Muscle of back (tissue), 13 donors: Measurements from ENCODE around the gene TMEM170A. TPM values are rescaled to one million over a fixed set of nuclear protein-coding genes. Genes with fewer than 3 reads are reported as not detected.

Experiments used
- DNase-seq, 3 donors: peaks; one replicate each; pipeline versions ENCODE4 v3.0.0 to v3.0.0-alpha.2; 2013
- long read RNA-seq, 9 donors: transcript quantifications; one replicate each; lab custom pipeline, GENCODE V29; 2026
- polyA plus RNA-seq, 10 donors: library from polyadenylated mRNA; unstranded; fragments of 120-200 nt; gene quantifications; one replicate each; pipeline ENCODE4 v1.2.1, GENCODE V29; 2013; ENCODE audit not compliant: insufficient read length in 10 of 10

Gene TMEM170A, protein sequence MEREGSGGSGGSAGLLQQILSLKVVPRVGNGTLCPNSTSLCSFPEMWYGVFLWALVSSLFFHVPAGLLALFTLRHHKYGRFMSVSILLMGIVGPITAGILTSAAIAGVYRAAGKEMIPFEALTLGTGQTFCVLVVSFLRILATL
- polyA plus RNA-seq = 10 to 100 TPM; 12.0 to 24.5 (median 19.6) TPM
- long read RNA-seq, donor 1, partial matches to known transcripts = 0 of 2 reads
- long read RNA-seq, donor 1, other reads (novel, unspliced or antisense) = 0 of 2 reads
- long read RNA-seq, donor 2, partial matches to known transcripts = 0 of 1 reads
- long read RNA-seq, donor 2, other reads (novel, unspliced or antisense) = 0 of 1 reads
- long read RNA-seq, donor 3 = 0 reads
- long read RNA-seq, donor 4, full-length matches to known transcripts = 4 of 4 reads
- long read RNA-seq, donor 4, partial matches to known transcripts = 0 of 4 reads
- long read RNA-seq, donor 4, other reads (novel, unspliced or antisense) = 0 of 4 reads
- long read RNA-seq, donor 5, full-length matches to known transcripts = 8 of 8 reads
- long read RNA-seq, donor 5, partial matches to known transcripts = 0 of 8 reads
- long read RNA-seq, donor 5, other reads (novel, unspliced or antisense) = 0 of 8 reads
- long read RNA-seq, donor 6, full-length matches to known transcripts = 2 of 2 reads
- long read RNA-seq, donor 6, partial matches to known transcripts = 0 of 2 reads
- long read RNA-seq, donor 6, other reads (novel, unspliced or antisense) = 0 of 2 reads
- long read RNA-seq, donor 7, full-length matches to known transcripts = 3 of 3 reads
- long read RNA-seq, donor 7, partial matches to known transcripts = 0 of 3 reads
- long read RNA-seq, donor 7, other reads (novel, unspliced or antisense) = 0 of 3 reads
- long read RNA-seq, donor 8, partial matches to known transcripts = 0 of 5 reads
- long read RNA-seq, donor 8, other reads (novel, unspliced or antisense) = 0 of 5 reads
- long read RNA-seq, donor 9, full-length matches to known transcripts = 1 of 1 reads
- long read RNA-seq, donor 9, partial matches to known transcripts = 0 of 1 reads
- long read RNA-seq, donor 9, other reads (novel, unspliced or antisense) = 0 of 1 reads

DNA sequence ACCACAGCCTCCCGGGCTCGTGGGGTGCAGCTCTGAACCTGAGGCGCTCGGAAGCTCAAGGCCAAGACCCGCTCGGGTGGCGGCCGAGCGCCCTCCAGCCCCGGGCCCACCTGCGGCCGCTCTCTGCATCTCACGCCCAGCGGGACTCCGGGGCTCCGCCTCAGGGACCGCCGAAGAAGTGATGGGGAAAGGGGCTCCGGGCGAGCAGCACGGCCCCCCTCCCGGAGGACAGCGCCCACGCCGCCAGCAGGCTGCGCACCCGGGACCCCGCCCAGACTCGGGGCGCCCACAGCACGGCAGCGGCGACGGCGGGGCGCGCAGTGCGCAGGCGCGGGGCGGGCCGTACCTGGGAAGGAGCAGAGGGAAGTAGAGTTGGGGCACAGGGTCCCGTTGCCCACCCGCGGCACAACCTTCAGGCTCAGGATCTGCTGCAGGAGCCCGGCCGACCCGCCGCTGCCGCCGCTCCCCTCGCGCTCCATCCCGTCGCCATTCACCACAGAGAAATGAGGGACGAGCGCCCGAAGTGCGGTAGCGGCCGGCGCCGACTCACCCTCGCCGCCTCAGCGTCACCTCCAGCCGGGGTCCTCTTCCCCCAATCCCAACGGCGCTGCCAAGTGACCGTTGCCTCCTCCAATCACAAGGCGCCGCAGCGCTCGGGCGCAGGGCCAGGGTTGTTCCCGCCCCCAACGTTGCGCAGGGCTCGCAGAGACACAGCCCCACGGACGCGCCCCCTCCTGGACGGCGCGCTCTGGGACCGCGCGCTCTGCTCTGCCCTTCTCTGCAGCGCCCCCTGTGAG lies at the start of gene TMEM170A:
Gene TMEM170A, minus strand, starts transcription at position 568 of the 797 bp plus-strand sequence. Its CDS starts 89 bp downstream, at position 479.
- peak; percentile 99 to 100 (median 100) for DNase-seq

DNA sequence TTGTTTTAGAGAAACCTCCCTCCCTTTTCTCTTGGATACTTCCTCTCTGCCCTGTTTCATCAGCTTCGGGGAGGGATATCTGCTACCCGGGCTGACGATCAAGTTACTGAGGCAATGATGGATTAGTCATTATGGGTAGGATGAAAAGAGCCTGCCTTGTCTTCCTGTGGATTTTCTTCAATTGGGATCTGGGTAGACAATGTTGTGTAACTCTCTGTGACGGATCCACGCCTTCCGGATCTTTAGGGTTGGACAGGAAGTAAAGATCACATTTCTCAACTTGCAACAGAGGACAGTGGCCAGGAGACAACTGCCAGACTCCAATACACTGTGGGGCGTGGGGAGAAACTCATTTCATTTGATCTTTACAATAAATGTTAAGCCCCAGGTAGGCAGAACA lies 42.1 kb upstream of the TMEM170A start:
- DNase-seq = peak; percentile 16 to 49 (median 38)

DNA sequence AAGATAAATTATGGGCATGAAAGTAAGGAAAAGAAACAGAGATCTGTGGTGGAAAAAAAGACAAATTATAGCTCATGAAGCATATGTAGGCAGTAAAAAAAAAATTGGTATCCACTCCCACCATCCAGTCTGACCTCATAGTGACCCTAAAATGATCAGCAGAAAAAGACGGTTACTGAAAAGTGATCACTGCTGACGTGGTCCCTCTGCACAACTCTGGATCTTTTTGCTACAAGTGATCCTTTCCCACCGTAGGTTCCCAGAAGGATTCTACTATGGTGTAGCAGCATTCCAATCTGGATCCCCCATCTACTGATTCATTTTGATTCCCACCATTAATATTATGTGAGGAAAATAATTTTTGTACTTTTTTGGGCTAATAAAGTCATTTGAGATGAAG lies 41.6 kb upstream of the TMEM170A start:
- peak in 2 of 3 donors; percentile 12 to 39 for DNase-seq

DNA sequence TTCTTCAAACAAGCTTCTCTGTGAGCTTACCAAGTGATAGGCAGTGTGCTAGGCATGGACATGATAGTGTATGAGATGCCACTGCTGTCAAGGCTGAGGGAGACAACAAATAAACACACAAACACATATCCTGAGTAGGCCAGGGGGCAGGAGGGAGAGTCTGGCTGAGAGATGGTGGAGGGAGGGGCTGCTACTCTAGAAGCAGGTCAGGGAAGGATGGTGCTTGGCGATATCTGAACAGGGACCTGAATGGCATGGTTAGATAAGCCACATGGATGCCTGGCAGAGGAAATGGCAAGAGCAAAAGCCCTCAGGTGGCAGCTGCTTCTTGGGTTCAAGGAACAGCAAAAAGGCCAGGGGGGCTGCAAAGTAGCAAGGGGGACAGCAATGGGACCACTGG lies 39.3 kb upstream of the TMEM170A start:
- no peak for DNase-seq

DNA sequence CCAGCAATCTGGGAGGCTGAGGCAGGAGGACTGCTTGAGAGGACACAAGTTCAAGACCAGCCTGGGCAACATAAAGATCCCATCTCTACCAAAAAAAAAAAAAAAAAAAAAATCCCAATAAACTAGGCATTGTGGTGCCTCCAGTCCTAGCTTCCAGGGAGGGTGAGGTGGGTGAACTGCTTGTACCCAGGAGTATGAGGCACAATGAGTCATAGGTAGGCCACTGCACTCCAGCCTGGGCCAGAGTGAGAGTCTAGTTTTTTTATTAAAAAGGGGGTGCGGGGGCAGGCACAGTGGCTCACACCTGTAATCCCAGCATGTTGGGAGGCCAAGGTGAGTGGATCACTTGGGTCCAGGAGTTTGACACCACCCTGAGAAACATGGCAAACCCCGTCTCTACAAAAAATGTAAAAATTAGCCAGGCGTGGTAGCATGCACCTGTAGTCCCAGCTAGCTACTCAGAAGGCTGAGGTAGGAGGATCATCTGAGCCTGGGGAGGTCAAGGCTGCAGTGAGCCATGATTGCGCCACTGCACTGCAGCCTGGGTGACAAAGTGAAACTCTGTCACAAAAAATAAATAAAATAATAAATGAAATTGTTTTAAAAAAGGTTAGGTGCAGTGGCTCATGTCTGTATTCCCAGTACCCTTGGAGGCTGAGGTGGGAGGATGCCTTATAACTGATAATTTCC lies 38.6 kb upstream of the TMEM170A start:
- DNase-seq = no peak

DNA sequence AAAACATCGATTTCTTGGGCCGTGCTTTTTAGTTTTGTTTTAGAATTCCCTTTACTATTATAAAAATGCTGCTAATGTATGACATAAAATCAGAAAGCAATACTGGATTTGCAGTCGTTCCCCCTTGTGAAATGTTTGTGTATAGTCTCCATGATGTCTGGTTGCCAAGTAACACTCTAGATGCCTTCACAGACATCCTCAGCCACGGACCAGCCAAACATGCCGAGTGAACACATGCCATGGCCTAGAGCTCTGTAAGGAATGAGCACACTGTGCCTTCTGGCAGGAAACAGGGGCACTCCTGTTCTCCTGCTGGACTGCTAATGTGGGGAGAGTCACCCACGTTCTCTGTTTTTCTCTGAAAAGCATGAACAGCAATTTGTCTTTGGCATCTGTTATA lies 37.3 kb upstream of the TMEM170A start:
- peak; percentile 52 to 78 (median 65) for DNase-seq

DNA sequence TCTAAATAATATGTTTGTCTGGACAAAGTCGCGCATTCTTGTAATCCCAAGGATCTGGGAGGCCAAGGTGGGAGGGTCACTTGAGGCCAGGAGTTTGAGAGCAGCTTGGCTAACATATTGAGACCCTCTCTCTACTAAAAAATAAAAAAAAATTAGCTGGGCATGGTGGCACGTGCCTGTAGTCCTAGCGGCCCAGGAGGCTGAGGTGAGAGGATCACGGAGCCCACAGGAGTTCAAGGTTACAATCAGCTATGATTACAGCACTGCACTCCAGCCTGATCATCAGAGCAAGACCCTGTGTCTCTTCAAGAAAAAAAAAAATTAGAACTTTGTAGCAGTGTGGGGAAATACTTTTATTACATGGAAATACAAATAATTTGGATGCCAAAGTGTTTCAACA lies 36.9 kb upstream of the TMEM170A start:
- DNase-seq = no peak

DNA sequence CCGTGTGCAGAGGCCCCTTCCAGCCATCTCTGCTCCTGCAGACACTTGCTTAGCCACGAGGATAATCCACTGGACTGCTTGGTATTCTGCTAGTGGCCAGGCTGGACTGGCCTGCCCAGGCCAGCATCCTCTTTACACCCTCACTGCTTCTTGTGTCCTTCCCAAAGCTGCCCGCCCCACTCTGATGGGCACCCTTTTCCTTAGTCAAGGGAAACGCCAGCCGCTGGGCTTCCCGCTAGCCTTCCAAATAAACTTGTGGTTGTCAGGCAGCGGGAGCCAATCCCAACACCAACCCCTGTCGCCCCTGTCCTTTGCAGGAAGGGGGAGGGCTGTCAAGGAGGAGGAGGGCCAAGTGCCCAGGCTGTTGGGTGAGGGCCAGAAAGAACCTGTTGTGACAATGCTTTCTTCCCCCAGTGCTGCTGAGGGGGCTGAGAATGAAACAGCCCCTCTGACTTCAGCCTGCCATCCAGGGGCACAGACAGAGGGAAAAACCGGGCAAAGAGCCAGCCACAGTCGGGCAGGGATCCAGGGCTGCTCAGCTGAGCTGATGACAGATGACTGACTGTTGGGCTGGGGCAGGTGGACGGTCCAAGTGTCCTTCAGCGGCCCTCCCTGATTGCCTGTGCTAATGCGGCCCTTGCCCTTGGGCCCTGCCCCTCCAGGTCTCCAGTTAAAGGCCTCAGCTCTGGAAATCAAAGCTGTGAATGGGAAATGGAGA lies 34.3 kb upstream of the TMEM170A start:
- peak; percentile 24 to 56 (median 25) for DNase-seq

DNA sequence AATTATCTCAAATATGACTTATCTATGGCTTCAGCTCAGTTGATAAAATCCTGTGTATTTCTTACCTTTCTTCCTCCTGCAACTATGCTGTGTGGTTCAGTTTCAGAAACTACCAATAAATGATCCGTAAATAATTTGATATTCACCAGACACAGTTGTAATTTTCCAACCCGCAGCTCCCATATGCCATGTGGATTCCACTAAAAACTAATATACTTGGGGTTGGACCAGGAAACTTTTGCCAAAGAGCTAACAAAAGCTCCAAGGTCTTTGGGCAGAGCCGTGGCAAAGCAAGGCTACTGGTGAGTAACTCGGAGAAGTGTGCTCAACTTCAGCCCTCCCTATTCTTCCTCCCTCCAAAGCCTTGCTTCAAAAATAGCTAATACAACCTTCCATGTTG lies 33.1 kb upstream of the TMEM170A start:
- DNase-seq = no peak

DNA sequence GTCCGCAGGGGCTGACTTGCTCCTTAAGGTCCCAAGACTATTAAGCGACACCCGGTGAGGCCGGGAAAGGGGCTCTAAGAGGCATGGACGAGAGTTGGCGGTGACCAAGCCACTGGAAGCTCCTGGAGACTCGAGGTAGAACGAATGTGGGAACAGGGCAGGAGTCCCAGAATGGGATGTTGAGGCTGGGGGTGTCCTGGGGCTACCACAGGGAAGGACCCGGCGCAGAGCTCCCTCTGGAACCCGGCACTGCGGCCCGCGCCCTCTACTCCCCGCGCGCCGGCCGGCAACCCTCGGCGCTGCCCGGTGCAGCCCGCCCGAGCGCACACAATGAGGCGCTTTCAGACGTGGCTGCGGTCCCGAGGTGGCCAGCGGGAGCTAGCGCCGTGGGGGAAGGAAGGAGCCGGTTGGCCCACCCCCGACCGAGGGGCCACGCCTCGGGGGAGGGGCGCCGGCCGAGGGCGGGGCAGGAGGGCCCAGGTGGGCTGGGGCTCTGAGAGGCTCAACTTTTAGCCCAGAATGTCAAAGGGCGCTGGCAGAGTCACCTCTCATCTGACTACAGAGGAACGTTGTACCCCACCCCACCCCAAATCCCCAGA lies 30.7 kb upstream of the TMEM170A start, which contains the start of gene CHST6:
Gene CHST6, minus strand, starts transcription at position 366 of the 599 bp plus-strand sequence. CDS start 15,613 bp downstream, outside the sequence.
- DNase-seq = peak; percentile 13 to 70 (median 54)

DNA sequence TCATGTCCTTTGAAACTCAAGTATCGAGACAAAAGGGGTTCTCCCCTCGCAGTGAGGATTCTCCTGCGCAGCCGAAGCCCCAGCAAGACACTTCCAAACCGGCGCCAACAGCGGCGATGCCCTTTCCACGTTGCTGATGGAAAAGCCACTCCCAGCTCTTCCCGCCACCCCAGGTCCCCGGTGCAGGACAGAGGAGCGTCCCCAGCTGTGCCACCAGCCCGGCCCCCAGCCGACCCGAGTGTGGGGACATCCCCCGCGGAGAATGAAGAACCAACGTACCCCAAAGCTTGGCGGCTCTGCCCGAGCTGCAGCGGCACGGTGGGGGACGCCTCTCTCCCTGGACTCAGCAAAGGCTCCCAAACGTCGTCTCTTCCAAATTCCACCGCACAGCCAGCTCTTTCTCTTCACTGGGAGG lies 30.2 kb upstream of the TMEM170A start:
- peak in 1 of 3 donors; percentile 22 for DNase-seq

DNA sequence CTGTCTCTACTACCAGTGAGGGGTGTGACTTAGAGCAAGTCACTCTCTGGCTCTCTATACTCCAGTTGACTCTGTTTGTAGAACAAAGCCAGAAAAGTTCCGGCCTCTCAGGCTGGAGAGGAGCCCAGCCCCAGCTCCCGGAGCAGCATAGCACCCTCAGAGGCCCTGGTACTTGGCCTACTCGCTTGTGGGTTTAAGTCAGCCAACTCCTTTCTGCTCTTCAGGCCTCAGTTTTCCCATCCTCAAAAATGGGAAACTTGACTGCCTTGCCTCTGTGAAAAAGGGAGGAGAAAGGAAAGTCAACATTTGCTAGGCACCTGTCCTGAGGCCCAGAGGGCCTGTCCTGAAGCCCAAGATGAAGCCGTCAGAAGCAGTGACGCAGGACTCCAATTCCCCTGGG lies 29.7 kb upstream of the TMEM170A start:
- no peak for DNase-seq

DNA sequence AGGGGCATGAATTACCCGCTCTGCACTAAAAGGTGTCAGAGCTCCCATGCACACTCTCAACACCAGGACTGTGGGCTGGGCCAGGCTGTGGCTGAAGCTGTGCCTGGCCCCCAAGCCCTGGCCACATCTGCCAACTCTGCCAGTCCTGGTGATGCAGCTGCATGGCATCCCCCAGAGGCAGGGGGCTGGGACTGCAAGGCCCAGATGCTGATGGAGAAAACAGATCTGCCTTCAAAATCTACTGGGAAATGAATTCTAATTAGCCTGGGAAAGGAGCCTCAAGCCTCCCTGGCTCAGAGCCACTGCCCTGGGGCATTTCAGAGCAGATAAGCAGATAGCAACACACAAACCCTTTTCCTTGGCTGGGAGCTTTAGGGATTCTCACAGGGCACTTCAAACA lies 27.4 kb upstream of the TMEM170A start:
- DNase-seq = no peak

DNA sequence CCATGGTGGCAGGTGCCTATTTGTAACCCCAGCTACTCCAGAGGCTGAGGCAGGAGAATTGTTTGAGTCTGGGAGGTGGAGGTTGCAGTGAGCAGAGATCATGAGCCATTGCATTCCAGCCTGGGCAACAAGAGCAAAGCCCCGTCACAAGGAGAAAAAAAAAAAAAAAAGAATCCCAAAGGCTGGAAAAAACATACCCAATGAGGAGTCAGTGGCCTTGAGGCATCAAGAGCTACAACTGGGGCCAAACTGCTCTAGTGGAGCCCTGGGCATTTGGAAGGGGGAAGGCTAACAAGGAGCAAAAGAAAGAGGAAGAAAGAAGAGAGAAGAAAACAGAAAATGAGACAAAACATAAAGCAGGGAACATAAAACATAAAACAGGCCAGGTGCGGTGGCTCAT lies 23.8 kb upstream of the TMEM170A start:
- no peak for DNase-seq

DNA sequence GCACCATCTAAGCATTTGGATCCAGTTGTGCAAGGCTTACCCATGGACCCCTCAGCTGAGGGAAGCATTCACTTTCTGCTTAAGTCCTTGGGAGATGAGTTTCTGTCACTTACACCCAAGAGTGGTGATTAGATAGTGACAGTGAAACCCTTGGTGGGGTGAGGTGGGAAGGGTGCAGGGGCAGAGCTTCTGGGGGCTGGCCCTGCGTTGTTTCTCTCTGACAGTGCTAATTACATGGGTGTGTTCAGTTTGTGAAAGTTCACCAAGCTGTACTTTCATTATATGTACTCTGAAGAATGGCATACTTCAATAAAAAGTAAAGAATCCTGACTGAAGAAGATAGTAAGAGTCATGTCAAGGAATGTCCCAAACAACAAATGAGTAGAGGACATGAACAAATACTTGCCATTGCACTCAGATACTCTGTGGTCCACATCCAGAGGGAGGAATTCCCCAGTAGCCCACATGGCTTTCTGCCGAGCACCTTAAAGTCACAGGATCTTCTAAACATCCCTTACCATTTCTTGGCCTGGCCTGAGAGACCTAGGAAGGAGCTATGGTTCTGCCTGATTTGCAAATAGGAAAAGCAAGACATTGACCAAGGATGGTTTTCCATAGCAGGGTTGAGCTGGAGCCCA lies 22.3 kb upstream of the TMEM170A start:
- no peak for DNase-seq

DNA sequence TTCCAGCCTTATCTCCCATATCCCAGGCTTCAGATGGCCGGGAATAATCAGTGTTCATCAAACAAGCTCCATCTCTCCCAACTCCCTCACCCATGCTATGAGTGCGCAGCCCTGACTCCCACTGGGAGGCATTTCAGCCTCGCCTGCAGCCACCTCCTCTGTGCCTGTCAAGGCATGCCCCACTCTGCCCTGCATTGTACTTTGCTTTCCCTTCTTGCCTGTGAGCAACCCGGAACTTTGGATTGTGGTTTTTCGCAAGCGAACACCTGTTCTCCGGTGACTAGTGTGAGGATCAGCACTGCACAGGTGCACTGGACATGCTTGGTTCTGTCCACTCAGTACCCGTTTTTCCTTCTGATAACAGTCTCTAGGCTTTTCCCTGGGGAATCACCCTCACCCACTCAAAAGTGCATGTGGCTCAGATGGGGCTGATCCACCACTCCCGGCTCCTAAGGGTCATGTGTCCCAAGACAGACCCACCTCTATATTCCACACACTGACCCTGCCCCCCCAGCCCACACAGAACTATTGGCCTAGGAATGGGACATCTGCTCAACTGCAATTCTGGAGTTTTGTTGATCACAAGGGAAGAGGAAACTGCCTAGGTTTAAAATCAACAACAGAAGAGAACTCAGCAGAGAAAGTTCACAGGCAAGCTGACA lies 21.7 kb upstream of the TMEM170A start:
- DNase-seq = no peak

DNA sequence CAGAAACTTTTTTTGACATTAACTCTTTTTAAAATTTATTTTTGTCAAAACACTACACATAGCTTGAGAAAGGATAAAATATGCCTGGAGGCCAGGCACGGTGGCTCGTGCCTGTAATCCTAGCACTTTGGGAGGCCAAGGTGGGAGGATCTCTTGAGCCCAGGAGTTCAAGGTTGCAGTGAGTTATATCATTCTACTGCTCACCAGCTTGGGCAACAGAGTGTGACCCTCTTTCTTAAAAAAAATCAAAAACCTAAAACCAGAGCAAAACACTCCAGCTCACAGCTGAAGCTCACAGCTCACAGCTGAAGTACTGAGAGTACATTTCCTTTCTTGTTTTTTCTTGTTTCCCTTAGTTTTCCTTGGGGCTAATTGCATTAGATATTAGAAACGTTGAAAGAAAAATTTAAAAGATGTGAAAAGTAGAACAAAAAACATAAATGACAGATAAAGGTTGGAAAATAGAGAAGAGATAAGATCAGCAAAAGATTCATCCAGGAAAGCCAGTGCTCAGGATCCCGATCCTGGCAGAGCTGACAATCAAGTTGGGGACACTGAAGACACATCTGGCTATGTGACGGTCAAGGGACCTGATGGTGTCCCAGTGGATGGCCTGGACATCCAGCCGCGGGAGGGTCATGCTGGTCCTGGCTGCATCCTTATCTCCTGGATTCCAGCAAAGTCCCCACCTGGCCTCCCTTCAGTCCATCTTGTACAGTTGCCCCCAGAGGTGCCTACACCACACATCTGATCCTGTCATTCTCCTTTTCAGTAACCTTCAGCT lies 20.9 kb upstream of the TMEM170A start:
- no peak for DNase-seq

DNA sequence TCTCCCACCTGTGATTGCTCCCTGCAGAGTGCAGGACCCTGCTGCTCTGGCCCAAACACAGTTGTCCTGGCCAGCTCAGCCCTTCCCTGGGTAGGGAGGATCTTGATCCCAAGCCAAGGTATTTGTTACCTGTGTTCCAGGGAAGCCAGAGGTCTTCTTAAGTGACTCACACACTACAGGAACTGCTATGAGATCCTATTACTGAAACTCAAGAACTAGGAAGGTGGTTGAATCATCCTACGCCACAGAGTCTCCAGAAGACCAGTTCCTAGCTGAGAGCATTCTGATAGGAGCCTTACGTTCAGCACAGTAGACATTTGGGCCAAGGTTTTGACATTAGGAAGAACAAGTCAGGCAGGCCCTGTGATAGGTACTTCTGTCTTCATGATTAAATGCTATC lies 18.7 kb upstream of the TMEM170A start:
- DNase-seq = no peak
